Fibroblast of peridontal ligament (primary cell): Measurements from ENCODE around the gene GALT.

Experiments
- DNase-seq: peaks from one replicate; pipeline ENCODE4 v3.0.0-alpha.2; 2010; ENCODE audit errors: extremely low read depth

The GALT gene

GRCh38 chr9:34651876-34652601 is 5.6 kb downstream of the GALT start, which contains the start of gene IL11RA:
Gene IL11RA (plus strand): TSS chr9:34652185. CDS start chr9:34655218, 3,033 bp downstream.
- peak; percentile 86 for DNase-seq

DNA sequence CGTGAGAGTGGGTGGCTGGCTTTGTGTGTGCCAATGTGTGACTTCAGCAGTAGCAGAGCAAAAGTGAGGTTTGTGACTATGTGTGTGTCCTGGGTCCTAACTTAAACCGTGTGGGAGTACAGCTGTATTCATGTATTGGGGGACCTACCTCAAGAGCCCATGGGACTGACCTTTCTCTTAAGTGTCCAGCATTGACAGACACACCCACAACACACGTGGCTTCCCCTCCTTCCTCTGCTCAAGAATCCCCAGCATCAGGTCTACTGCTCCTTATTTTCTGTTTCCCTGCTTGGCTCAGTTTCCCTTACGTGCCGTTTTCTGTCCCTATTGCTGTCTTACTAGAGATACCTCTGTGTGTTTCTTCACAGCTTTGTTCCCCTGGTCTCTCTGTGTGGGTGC is 6.1 kb downstream of the GALT start:
- peak; percentile 24 for DNase-seq

- DNase-seq: peak; percentile 32
Measured at GRCh38 chr9:34653151-34654072, 6.9 kb downstream of the GALT start.

DNA sequence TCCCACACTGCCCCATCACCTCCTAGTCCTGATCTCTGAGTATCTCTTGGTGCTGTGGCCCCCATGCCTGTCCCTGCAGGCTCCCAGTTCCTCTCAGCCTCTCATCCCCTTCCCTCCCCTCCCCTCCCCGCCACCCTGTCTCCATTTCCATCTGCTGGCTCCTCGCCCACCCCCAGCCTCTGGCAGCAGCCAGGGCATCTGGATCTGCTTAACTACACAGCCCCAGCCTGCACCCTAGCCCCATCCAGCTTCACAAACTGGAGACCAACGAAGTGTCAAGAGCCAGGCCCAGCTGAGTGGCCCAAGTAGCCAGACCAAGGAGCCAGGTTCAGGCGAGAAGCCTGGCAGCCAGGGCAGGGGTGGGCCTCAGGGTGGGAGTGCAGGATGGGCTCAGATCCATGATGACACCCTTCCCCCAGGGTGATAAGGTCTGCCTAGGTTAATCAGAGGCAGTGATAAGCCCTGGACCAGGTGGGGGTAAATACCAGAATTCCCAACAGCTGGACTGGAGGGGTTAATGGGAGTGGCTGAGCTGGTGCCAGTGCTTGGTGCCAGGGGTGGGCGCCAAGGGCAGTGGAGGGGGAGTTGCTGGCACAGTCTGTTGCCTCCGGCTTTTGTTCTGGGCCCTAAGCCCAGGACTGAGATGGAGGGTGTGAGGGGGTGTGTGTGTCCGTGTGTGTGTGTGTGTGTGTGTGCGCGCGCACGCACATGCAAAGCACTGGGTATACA is 8.0 kb downstream of the GALT start:
- peak; percentile 95 for DNase-seq

- no peak for DNase-seq
Measured at GRCh38 chr9:34655394-34655793, 8.9 kb downstream of the GALT start.

GRCh38 chr9:34656992-34657391 is 10.5 kb downstream of the GALT start:
- no peak for DNase-seq

GRCh38 chr9:34658461-34658860 is 12.0 kb downstream of the GALT start:
- no peak for DNase-seq

- DNase-seq: no peak
Measured at GRCh38 chr9:34659592-34660253, 13.2 kb downstream of the GALT start.

GRCh38 chr9:34662526-34663302 is 16.2 kb downstream of the GALT start, which contains the start of gene CCL27:
Gene CCL27 (minus strand): TSS chr9:34662657. CDS start chr9:34662633, 24 bp downstream.
- no peak for DNase-seq

- no peak for DNase-seq
Measured at GRCh38 chr9:34663303-34663605, 16.8 kb downstream of the GALT start.

DNA sequence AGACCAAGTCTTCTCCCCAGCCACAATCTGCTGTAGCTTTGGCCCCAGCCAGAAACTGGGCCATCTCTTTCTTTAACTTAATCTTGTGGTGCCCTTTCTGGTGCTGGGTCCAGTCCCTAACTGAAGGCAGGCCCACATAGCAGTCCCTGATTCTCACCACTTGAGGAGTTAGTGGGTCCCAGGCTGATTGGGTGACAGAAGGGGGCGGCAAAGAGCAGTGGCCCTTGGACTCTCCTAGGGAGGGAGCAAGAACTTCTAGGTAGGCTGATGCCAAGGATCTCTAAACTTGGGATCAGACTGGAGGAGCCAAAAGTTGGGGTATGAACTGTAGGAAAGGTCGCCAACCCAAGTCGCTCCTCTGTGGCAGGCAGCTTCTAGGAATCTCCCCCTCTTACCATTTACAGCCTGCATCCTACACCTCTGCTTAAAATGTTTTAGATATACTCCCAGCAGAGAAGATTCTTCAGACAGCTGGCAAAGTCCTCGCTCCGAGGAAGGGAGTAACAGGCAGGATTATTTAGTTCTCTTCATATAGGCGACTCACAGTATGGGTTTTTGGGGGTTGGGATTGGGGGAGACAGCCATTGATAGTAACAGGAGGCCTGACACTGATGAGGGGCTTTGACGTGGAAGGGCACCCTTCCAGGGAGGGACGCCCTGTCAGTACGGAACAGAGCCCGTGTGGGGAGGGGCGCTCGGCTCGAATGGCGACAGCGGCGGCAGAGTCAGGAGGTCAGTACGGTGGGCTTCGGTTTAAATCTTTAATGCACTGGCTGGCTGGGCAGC is 18.0 kb downstream of the GALT start:
- DNase-seq: peak; percentile 76

DNA sequence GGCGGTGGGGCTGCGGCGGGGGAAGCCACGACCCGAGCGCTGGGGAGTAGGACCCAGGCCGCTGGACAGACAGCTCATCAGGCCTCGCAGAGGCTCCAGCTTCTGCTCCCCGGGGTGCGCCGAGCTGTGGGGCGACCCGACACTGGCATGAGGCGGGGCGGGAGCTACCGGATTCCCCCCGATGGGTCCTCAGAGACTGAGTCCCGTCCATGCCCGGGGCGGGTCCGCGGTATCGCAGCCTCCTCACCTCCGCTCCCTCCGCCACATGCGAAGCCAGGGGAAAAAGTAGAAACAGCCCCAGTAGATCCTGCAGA is 18.5 kb downstream of the GALT start:
- no peak for DNase-seq

GRCh38 chr9:34665381-34666250 is 19.1 kb downstream of the GALT start:
- peak; percentile 95 for DNase-seq

DNA sequence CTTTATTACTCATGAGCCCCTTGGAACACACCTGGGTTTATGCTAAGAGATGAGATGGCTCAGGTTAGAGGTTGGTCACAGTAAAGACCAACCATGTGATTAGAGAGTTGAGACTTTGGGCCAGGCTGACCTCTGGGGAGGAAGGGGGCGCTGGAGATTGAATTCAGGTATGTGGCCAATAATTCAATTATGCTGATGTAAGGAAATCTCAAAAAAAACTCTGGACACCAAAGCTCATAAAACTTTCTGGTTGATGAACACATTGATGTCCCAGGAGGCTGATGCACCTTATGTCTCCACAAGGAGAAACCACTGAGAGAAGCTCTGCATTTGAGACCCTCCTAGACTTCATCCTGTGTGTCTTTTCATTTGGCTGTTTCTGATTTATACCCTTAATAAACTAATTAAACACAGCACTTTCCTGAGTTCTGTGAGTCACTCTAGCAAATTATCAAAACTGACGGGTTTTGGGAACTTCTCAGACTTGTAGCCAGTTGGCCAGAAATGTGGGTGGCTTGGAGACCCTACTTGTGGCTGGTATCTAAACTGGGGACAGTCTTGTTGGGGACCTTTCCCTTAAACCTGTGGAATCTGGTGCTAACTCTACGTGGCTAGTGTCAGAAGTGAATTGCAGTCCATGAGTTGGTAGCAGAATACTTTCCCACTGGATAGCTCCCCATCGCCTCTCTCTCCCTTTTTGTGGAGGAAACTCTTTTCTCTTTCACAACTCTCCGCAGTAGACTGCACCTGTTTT is 23.5 kb downstream of the GALT start:
- no peak for DNase-seq

DNA sequence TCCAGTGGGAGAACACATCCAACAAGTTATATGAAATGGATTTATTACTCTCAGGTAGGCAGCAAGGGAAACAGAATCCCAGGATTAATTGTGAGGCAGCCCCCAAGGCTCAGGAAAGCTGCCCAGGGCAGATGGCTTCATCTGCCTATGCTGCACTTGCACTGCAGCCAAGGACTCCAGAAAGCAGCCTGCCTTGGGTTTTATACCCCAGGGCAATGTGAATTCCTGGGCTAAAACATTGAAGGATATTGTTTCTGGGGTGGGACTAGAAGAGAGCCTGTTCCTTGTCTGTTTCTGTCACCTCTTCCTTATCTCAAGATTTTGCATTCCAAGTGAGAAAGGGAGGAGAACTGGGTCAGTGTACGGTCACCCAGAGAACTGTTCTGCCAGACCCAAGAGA is 24.8 kb downstream of the GALT start:
- no peak for DNase-seq

DNA sequence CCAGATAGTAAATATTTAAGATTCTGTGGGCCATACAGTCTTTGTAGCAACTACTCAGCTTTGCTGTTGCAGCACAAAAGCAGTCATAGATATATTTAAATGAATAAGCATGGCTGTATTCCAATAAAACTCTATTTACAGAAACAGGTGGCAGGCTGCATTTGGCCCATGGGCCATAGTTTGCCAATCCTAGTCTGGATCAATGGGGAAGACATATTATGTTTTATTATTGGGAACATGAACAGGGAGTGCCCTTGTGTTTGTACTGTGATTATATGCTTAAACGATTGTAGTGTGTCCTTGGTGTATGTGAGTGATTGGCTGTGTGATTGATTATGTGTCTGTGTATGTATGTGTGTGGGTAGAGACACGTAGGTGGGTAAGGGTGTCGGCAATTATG is 28.0 kb downstream of the GALT start:
- DNase-seq: no peak

DNA sequence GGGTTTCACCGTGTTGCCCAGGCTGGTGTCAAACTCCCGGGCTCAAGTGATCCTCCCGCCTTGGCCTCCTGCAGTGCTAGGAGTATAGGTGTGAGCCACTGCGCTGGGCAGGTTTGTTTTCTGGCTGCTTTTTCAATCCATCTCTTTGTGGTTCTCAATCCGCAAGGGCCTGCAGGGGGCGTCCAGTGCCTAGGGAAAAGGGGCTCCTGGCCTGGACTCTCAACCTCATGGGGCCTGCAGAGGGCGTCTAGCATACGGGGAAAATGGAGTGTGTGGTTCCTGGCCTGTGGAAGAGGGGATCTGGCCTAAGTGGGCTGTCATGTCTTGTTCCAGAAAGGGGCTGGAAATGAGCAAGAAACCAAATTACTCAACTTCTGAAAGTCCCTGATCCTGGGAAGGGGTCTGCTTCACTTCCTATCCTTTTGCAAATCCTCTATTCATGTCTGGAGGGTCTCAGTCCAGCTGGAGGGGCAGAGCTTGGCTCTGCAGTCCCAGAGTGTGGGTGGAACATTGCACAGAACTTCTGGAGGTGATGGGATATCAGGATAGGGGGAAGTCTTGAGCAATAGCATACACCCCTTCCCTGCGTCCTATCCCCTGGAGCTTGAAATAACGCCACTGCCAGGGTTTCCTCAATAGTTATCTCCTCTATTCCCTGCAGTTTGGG is 28.7 kb downstream of the GALT start:
- DNase-seq: peak; percentile 72

GRCh38 chr9:34675869-34676268 is 29.4 kb downstream of the GALT start:
- no peak for DNase-seq
